H9 (cell line): ENCODE data around the gene GALNT10. TPM values are rescaled to one million over a fixed set of nuclear protein-coding genes. Genes with fewer than 3 reads are reported as not detected.
A peak's percentile ranks its signal among the peaks of the same experiment; 100 is the strongest.

Experiments
- DNase-seq: peaks from one replicate; pipeline ENCODE4 v3.0.0-alpha.2; 2017
- H2AFZ ChIP-seq: one replicate; pipeline ENCODE4 v1.6.1; 2013; ENCODE audit warnings: mild to moderate bottlenecking, low read length, control low read depth, moderate library complexity
- H2AK5ac ChIP-seq: 2 replicates; pipeline ENCODE4 v1.6.1; 2013; ENCODE audit warnings: low read length, control low read depth, mixed read lengths; ENCODE audit not compliant: insufficient read length
- H2BK120ac ChIP-seq: one replicate; pipeline ENCODE4 v1.6.1; 2013; ENCODE audit warnings: low read depth, mild to moderate bottlenecking, low read length, control low read depth, inconsistent platforms; ENCODE audit not compliant: poor library complexity, severe bottlenecking
- H2BK12ac ChIP-seq: 2 replicates; pipeline ENCODE4 v1.6.1; 2013; ENCODE audit warnings: low read length, control low read depth, mixed read lengths, low read depth; ENCODE audit not compliant: insufficient read length
- H2BK15ac ChIP-seq: 2 replicates; pipeline ENCODE4 v1.6.1; 2013; ENCODE audit warnings: low read depth, low read length, control low read depth
- H2BK20ac ChIP-seq: one replicate; pipeline ENCODE4 v1.6.1; 2013; ENCODE audit warnings: low read depth, mild to moderate bottlenecking, low read length, control low read depth, inconsistent platforms; ENCODE audit not compliant: poor library complexity, severe bottlenecking
- H2BK5ac ChIP-seq: 2 replicates; pipeline ENCODE4 v1.6.1; 2013; ENCODE audit warnings: low read length, control low read depth, mixed read lengths; ENCODE audit not compliant: insufficient read length
- H3K14ac ChIP-seq: 2 replicates; pipeline ENCODE4 v1.6.1; 2013; ENCODE audit warnings: low read length, control low read depth; ENCODE audit not compliant: insufficient read depth
- H3K18ac ChIP-seq: 2 replicates; pipeline ENCODE4 v1.6.1; 2013; ENCODE audit warnings: low read depth, mild to moderate bottlenecking, mixed read lengths, low read length, control low read depth; ENCODE audit not compliant: insufficient read length
- H3K23ac ChIP-seq: 2 replicates; pipeline ENCODE4 v1.6.1; 2013; ENCODE audit warnings: low read length, control low read depth, mixed read lengths, low read depth; ENCODE audit not compliant: insufficient read length
- H3K23me2 ChIP-seq: 2 replicates; pipeline ENCODE4 v1.6.1; 2013; ENCODE audit warnings: low read depth, mild to moderate bottlenecking, mixed read lengths, low read length, control low read depth; ENCODE audit not compliant: insufficient read length, poor library complexity, severe bottlenecking
- H3K27ac ChIP-seq: 2 replicates; pipeline ENCODE4 v1.5.1; 2013; ENCODE audit warnings: low read length, control low read depth, mixed read lengths, low read depth; ENCODE audit not compliant: insufficient read length
- H3K27me3 ChIP-seq: 2 replicates; pipeline ENCODE4 v1.6.1; 2013; ENCODE audit warnings: low read length, control low read depth, inconsistent platforms; ENCODE audit not compliant: insufficient read depth
- H3K4ac ChIP-seq: 2 replicates; pipeline ENCODE4 v1.6.1; 2013; ENCODE audit warnings: low read depth, mild to moderate bottlenecking, control low read depth, inconsistent platforms, low read length, moderate library complexity
- H3K4me1 ChIP-seq: 2 replicates; pipeline ENCODE4 v1.6.1; 2013; ENCODE audit warnings: low read length, control low read depth, inconsistent platforms; ENCODE audit not compliant: insufficient read depth
- H3K4me2 ChIP-seq: 2 replicates; pipeline ENCODE4 v1.6.1; 2013; ENCODE audit warnings: low read length, control low read depth, mixed read lengths; ENCODE audit not compliant: insufficient read length, insufficient read depth
- H3K56ac ChIP-seq: 2 replicates; pipeline ENCODE4 v1.6.1; 2013; ENCODE audit warnings: low read depth, mild to moderate bottlenecking, mixed read lengths, low read length, control low read depth; ENCODE audit not compliant: insufficient read length
- H3K79me1 ChIP-seq: 2 replicates; pipeline ENCODE4 v1.6.1; 2013; ENCODE audit warnings: low read depth, mild to moderate bottlenecking, moderate library complexity, low read length, control low read depth, inconsistent platforms; ENCODE audit not compliant: insufficient read depth, poor library complexity, severe bottlenecking
- H3K79me2 ChIP-seq: 2 replicates; pipeline ENCODE4 v1.6.1; 2013; ENCODE audit warnings: low read length, control low read depth, inconsistent platforms; ENCODE audit not compliant: insufficient read depth
- H3K9ac ChIP-seq: 2 replicates; pipeline ENCODE4 v1.6.1; 2013; ENCODE audit warnings: low read length, control low read depth, mixed read lengths; ENCODE audit not compliant: insufficient read length; ENCODE audit errors: extremely low read depth
- H3K9me3 ChIP-seq: one replicate; pipeline ENCODE4 v1.6.1; 2013; ENCODE audit warnings: low read depth, low read length, inconsistent platforms; ENCODE audit not compliant: control insufficient read depth
- H3T11ph ChIP-seq: one replicate; pipeline ENCODE4 v1.6.1; 2013; ENCODE audit warnings: mild to moderate bottlenecking, low read length, control low read depth, inconsistent platforms
- H4K20me1 ChIP-seq: one replicate; pipeline ENCODE4 v1.6.1; 2013; ENCODE audit not compliant: control insufficient read depth, insufficient read length, insufficient read depth
- H4K5ac ChIP-seq: 2 replicates; pipeline ENCODE4 v1.6.1; 2013; ENCODE audit warnings: low read depth, mild to moderate bottlenecking, mixed read lengths, low read length, control low read depth; ENCODE audit not compliant: insufficient read length
- H4K8ac ChIP-seq: replicated peaks from 2 replicates; pipeline ENCODE4 v1.6.1; 2013; ENCODE audit warnings: low read length, control low read depth, mixed read lengths, low read depth; ENCODE audit not compliant: insufficient read length
- H4K91ac ChIP-seq: 2 replicates; pipeline ENCODE4 v1.6.1; 2013; ENCODE audit warnings: low read depth, mild to moderate bottlenecking, moderate library complexity, mixed read lengths, low read length, control low read depth; ENCODE audit not compliant: insufficient read length
- H3K27ac Mint-ChIP-seq, 3 experiments: 2 replicates in 2 of 3; 3 replicates in 1 of 3; pipeline ENCODE4 v1.8.0; 2020 to 2021; ENCODE audit warnings: mixed read lengths in 3 of 3, mild to moderate bottlenecking in 1 of 3, moderate library complexity in 1 of 3
- H3K27me3 Mint-ChIP-seq: 2 replicates; pipeline ENCODE4 v1.8.0; 2021; ENCODE audit warnings: low read depth, mild to moderate bottlenecking, moderate library complexity, mixed read lengths
- H3K36me3 Mint-ChIP-seq, 3 experiments: 2 replicates in 2 of 3; 3 replicates in 1 of 3; pipeline ENCODE4 v1.8.0; 2020 to 2021; ENCODE audit warnings: low read depth in 3 of 3, mixed read lengths in 3 of 3; ENCODE audit not compliant: insufficient read depth in 1 of 3
- H3K4me1 Mint-ChIP-seq, 2 experiments: 2 replicates each; pipeline ENCODE4 v1.8.0; 2020; ENCODE audit warnings: mixed read lengths in 2 of 2
- H3K4me3 Mint-ChIP-seq, 2 experiments: 2 replicates in 1 of 2; 3 replicates in 1 of 2; pipeline ENCODE4 v1.8.0; 2020 to 2021; ENCODE audit warnings: mild to moderate bottlenecking in 2 of 2, mixed read lengths in 2 of 2, moderate library complexity in 1 of 2
- H3K9me3 Mint-ChIP-seq, 2 experiments: 2 replicates in 1 of 2; 3 replicates in 1 of 2; pipeline ENCODE4 v1.8.0; 2020; ENCODE audit warnings: mild to moderate bottlenecking in 2 of 2, mixed read lengths in 2 of 2, moderate library complexity in 1 of 2
- WGBS: extraction: QIAGEN DNeasy Blood & Tissue Kit; methylation state at CpG from one replicate; pipeline ENCODE4 v1.1.7; 2013; ENCODE audit warnings: missing lambda C conversion rate, low lambda C conversion rate, mixed read lengths; ENCODE audit not compliant: insufficient read length; ENCODE audit errors: extremely low coverage; 5-methylcytosine and 5-hydroxymethylcytosine counted together
- total RNA-seq: library from RNA; stranded (reverse); gene quantifications from 2 replicates; pipeline ENCODE4 v1.2.1, GENCODE V29; 2021
- TF ChIP-seq, protein P1 (sequence below): fragments of 200-600 bp; sonication (generic); conservative IDR thresholded peaks from 3 replicates; pipeline ENCODE4 v1.8.0; 2021; ENCODE audit warnings: antibody characterized with exemption, mild to moderate bottlenecking

GALNT10 gene
- total RNA-seq, 1 experiment from 2014 or later: 15.4 TPM

- Mint-ChIP-seq H3K27me3 (no peaks in the 10 kb centered on the region; the same call in 1 of the 2 replicates), H3K36me3 (no peaks in the 10 kb centered on the region), H3K9me3 (no peaks in the 10 kb centered on the region), H3K4me1 (peaks cover 25 to 30% of the 10 kb centered on the region in 2 experiments), H3K27ac (peak overlapping the region; percentile 38 to 86 (median 71); a peak in 6 of 7 replicates), H3K4me3 (no peak overlapping the region)
- Histone ChIP-seq H3K4me2 (no peak overlapping the region), H2AK5ac (no peak overlapping the region), H3K27me3 (no peaks in the 10 kb centered on the region), H3K18ac (peak overlapping the region; percentile 42), H3K56ac (no peak overlapping the region), H2BK120ac (no peak overlapping the region), H3K4me1 (peaks cover 8% of the 10 kb centered on the region; the same call in 1 of the 2 replicates), H2AFZ (no peak overlapping the region), H2BK15ac (no peak overlapping the region), H4K20me1 (no peaks in the 10 kb centered on the region), H2BK20ac (no peak overlapping the region), H3K23ac (no peak overlapping the region), H3K27ac (no peak overlapping the region), H2BK5ac (no peak overlapping the region), H3K23me2 (no peaks in the 10 kb centered on the region), H4K8ac (no peak overlapping the region), H3T11ph (no peak overlapping the region), H3K9me3 (no peaks in the 10 kb centered on the region), H2BK12ac (no peak overlapping the region), H3K4ac (no peak overlapping the region; the same call in 1 of the 2 replicates), H3K14ac (no peak overlapping the region), H3K79me2 (no peaks in the 10 kb centered on the region), H3K79me1 (no peaks in the 10 kb centered on the region), H4K91ac (no peak overlapping the region), H3K9ac (no peak overlapping the region), H4K5ac (no peak overlapping the region)
- no CpG with 5 or more reads among the region's 6 CpGs for WGBS
- DNase-seq: peak; percentile 64
- TF ChIP-seq, protein P1, sequence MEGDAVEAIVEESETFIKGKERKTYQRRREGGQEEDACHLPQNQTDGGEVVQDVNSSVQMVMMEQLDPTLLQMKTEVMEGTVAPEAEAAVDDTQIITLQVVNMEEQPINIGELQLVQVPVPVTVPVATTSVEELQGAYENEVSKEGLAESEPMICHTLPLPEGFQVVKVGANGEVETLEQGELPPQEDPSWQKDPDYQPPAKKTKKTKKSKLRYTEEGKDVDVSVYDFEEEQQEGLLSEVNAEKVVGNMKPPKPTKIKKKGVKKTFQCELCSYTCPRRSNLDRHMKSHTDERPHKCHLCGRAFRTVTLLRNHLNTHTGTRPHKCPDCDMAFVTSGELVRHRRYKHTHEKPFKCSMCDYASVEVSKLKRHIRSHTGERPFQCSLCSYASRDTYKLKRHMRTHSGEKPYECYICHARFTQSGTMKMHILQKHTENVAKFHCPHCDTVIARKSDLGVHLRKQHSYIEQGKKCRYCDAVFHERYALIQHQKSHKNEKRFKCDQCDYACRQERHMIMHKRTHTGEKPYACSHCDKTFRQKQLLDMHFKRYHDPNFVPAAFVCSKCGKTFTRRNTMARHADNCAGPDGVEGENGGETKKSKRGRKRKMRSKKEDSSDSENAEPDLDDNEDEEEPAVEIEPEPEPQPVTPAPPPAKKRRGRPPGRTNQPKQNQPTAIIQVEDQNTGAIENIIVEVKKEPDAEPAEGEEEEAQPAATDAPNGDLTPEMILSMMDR: no peak
These were observed 177.7 kb downstream of the GALNT10 start for GRCh38 chr5:154368041-154368800.
